SK-N-SH (cell line): ENCODE measurements around the gene LCN2.
"Not testable (repeated sequence)": the region's sequence is repeated elsewhere in the genome, so short reads cannot be mapped to it uniquely, and the experiment has no call there.

ENCODE experiments used
- CHD2 ChIP-seq: fragments of 150-350 bp; IDR thresholded peaks from 2 replicates; pipeline ENCODE4 v1.6.1; 2018; ENCODE audit warnings: low read length; ENCODE audit not compliant: partially characterized antibody
- CTCF ChIP-seq: fragments of 200-600 bp; sonication (generic); IDR thresholded peaks from 2 replicates; pipeline ENCODE4 v1.6.1; 2017; ENCODE audit warnings: antibody characterized with exemption, mild to moderate bottlenecking, moderate library complexity
- EP300 ChIP-seq, 2 experiments: IDR thresholded peaks; 2 replicates each; pipeline versions ENCODE4 v1.4.0 to v1.6.1; 2012; ENCODE audit warnings: borderline replicate concordance in 1 of 2, low read depth in 1 of 2, low read length in 1 of 2
- GABPA ChIP-seq: IDR thresholded peaks from 2 replicates; pipeline ENCODE4 v1.4.0; 2012; ENCODE audit warnings: low read depth, mild to moderate bottlenecking
- GATA2 ChIP-seq: sonication (generic); formaldehyde crosslinking; IDR thresholded peaks from 2 replicates; pipeline ENCODE4 v1.5.0; 2020; ENCODE audit warnings: mild to moderate bottlenecking, missing genetic modification reagents
- JUND ChIP-seq: IDR thresholded peaks from 2 replicates; pipeline ENCODE4 v1.4.0; 2012
- MAX ChIP-seq: IDR thresholded peaks from 2 replicates; pipeline ENCODE4 v1.4.0; 2012; ENCODE audit warnings: low read depth
- NRF1 ChIP-seq: IDR thresholded peaks from 2 replicates; pipeline ENCODE4 v1.6.1; 2012; ENCODE audit warnings: low read depth, mild to moderate bottlenecking, low read length
- PBX3 ChIP-seq: IDR thresholded peaks from 2 replicates; pipeline ENCODE4; 2012
- POLR2AphosphoS5 ChIP-seq: IDR thresholded peaks from 2 replicates; pipeline ENCODE4 v1.6.1; 2012; ENCODE audit warnings: low read depth, low read length
- RAD21 ChIP-seq: IDR thresholded peaks from 2 replicates; pipeline ENCODE4 v1.6.1; 2012; ENCODE audit warnings: mild to moderate bottlenecking, low read length
- RFX5 ChIP-seq: IDR thresholded peaks from 2 replicates; pipeline ENCODE4 v1.6.1; 2012; ENCODE audit warnings: mild to moderate bottlenecking, improper control_type of control experiment, low read length
- TCF12 ChIP-seq: IDR thresholded peaks from 2 replicates; pipeline ENCODE4 v1.4.0; 2012
- YY1 ChIP-seq: IDR thresholded peaks from 2 replicates; pipeline ENCODE4 v1.4.0; 2012; ENCODE audit warnings: low read depth, mild to moderate bottlenecking

DNA sequence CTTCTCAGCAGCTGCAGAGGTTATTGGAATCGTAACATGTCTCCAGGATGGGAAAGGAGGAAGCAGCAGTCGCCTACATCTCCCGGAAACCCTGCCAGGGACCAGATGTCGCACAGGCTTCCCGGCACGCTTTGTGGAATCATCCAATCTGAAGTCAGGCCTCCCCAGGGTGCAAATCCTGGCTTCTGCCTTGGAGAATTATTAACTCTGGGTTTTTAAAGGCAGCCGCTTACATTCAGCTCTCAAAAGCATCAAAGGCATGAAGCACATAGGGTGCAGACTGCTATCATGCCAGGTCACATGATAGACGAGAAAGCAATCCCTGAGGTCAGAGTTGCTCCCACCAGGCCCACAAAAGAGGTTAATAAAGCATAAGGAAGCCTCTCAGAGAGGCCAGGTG is 17.1 kb upstream of the LCN2 start:
- TF ChIP-seq GABPA; JUND; YY1; CTCF; MAX; CHD2; PBX3; NRF1; POLR2AphosphoS5; TCF12; RAD21; RFX5; GATA2 (CRISPR knock-in tag); EP300 (IDR thresholded peaks at IDR 0.05; ENCODE audit: borderline replicate concordance in 1 of 2, low read depth in 1 of 2, low read length in 1 of 2): not testable (repeated sequence)
